Endothelial cell of umbilical vein (primary cell): ENCODE data around the gene TIMP1.

Experiments used
- CTCF ChIP-seq, 2 donors: IDR thresholded peaks; 1 replicate in 1 of 2; 2 replicates in 1 of 2; pipeline ENCODE4 v1.5.1; 2011; ENCODE audit warnings: low read length in 2 of 2, mild to moderate bottlenecking in 2 of 2, moderate library complexity in 2 of 2, control low read depth in 1 of 2, inconsistent platforms in 1 of 2, low read depth in 1 of 2; ENCODE audit not compliant: insufficient read depth in 1 of 2; ENCODE audit errors: extremely low read depth in 1 of 2
- EZH2 ChIP-seq: IDR thresholded peaks from 2 replicates; pipeline ENCODE4 v1.6.1; 2012; ENCODE audit warnings: borderline replicate concordance, low read depth, mild to moderate bottlenecking, moderate library complexity, low read length, inconsistent platforms; ENCODE audit not compliant: severe bottlenecking
- FOS ChIP-seq: IDR thresholded peaks from 2 replicates; pipeline ENCODE4 v1.6.1; 2011; ENCODE audit warnings: mild to moderate bottlenecking, low read length, moderate library complexity, borderline replicate concordance; ENCODE audit not compliant: insufficient read depth
- GATA2 ChIP-seq: IDR thresholded peaks from 2 replicates; pipeline ENCODE4 v1.7.0; 2011; ENCODE audit warnings: low read depth, mild to moderate bottlenecking, moderate library complexity, mixed read lengths, low read length; ENCODE audit not compliant: insufficient read length, insufficient read depth
- JUN ChIP-seq: IDR thresholded peaks from 2 replicates; pipeline ENCODE4 v1.6.1; 2011; ENCODE audit warnings: borderline replicate concordance, low read depth; ENCODE audit not compliant: insufficient read length, insufficient read depth
- MAX ChIP-seq: IDR thresholded peaks from 2 replicates; pipeline ENCODE4 v1.6.1; 2011; ENCODE audit not compliant: insufficient read depth, insufficient read length
- POLR2A ChIP-seq: IDR thresholded peaks from 2 replicates; pipeline ENCODE4 v1.6.1; 2012; ENCODE audit warnings: low read depth, mild to moderate bottlenecking, control low read depth, low read length
- POLR2AphosphoS5 ChIP-seq: IDR thresholded peaks from 2 replicates; pipeline ENCODE4 v1.6.1; 2012; ENCODE audit warnings: low read depth, mild to moderate bottlenecking, control low read depth, low read length, moderate library complexity; ENCODE audit not compliant: insufficient read depth

DNA sequence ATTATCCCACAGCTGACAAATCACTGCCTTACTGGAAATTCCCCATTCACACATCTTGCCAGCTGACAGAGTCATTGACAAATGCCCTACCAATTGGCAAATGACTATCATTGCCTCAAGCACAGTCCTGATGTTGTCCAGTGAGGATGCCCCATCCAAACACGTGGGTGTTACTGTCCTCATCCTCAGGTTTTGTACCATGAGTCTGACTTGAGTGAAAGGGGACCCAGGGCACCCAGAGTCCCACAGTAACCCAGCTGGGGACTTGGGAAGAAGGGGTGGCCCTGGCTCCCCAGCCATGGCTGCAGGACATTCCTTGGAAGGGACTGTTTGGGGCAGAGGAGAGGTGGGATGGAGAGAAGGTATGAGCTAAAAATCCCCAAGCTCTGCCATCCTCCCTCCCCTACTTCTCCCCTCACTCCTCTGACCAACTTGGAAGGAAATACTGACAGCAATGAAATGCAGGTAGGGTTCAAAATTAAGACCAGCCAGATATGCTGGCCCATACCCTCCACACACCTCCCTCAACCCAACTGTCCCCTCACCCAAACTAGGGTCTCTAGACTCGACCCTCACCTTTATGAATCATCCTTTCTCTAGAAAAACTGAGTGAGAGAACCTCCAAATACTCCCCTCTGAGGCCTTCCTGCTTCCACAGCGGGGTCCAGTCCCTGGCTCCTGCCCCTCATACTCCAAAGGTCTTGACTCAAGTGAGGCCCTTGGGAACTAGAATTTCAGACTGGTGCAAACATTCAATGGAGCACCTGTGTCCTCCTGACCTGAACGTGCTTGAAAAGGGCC, 5.1 kb downstream of the TIMP1 start:
- TF ChIP-seq POLR2A: no peak
- TF ChIP-seq CTCF (IDR thresholded peaks at IDR 0.05; ENCODE audit: extremely low read depth in 1 of 2, insufficient read depth in 1 of 2, low read depth in 1 of 2, low read length in 2 of 2): no peak
- no peak for TF ChIP-seq EZH2
- TF ChIP-seq POLR2AphosphoS5: no peak
- TF ChIP-seq MAX: no peak
- TF ChIP-seq FOS: no peak
- no peak for TF ChIP-seq JUN
- TF ChIP-seq GATA2: no peak
